DMS 273 (cell line): ENCODE data around the gene TH.

ENCODE experiments used
- DNase-seq: peaks from one replicate; lab custom pipeline; 2025; ENCODE audit not compliant: unreplicated experiment; lab: John Stamatoyannopoulos, UW

The TH gene

DNA sequence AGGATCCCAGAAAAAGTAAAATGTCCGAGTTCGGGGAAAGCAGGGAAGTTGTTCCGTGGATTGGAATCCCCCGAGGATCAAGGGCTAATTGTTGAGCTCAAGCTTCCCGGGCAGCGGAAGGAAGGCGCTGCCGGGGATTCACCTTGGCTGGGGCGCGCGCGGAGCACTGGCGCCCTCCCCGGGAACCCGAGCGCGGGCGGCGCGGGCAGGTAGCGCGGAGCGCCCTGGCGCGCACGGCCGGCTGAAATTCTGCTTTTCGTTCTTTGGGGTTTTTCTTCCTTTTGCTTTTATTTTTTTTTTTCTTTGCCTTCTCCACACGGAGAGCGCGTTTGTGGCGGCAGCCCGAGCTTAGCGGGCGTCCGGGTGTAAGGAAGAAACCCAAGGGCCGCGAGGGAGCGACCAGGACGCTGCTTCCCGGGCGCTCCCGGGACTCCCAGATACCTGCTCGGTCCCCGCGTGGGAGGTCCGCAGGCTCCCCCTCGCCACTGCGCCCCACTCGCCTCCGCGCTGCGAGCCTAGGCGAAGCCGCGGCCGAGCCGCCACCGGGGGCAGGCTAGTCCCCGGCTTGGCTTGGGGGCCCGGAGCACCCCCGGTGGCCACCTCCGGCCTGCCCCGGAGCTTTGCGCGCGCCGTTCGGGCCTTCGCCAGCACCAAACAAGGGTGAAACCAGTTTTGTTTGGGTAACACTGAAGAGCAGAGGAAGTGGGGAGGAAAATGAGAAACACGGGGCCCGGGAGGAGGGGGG, 27.6 kb downstream of the TH start:
- peak; percentile 18 for DNase-seq

DNA sequence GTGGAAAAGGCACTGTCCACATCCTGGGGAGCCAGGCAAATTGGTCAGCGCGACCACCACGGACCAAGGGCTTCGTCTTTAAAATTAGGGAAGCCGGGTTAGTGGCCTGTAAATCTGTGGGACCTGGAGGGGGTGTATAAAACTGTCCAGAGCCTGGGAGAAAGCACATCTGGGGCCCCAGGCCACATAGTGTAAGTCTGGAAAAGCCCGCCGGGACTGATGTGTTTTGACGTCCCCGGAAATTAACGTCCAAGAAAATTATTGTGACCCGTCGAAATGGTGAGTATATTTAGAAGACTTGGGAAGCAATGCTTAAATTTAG, 28.2 kb downstream of the TH start:
- no peak for DNase-seq

- DNase-seq, result no peak
Measured at GRCh38 chr11:2142762-2143202, 28.8 kb downstream of the TH start.

GRCh38 chr11:2142300-2142759, 29.3 kb downstream of the TH start:
- no peak for DNase-seq

DNA sequence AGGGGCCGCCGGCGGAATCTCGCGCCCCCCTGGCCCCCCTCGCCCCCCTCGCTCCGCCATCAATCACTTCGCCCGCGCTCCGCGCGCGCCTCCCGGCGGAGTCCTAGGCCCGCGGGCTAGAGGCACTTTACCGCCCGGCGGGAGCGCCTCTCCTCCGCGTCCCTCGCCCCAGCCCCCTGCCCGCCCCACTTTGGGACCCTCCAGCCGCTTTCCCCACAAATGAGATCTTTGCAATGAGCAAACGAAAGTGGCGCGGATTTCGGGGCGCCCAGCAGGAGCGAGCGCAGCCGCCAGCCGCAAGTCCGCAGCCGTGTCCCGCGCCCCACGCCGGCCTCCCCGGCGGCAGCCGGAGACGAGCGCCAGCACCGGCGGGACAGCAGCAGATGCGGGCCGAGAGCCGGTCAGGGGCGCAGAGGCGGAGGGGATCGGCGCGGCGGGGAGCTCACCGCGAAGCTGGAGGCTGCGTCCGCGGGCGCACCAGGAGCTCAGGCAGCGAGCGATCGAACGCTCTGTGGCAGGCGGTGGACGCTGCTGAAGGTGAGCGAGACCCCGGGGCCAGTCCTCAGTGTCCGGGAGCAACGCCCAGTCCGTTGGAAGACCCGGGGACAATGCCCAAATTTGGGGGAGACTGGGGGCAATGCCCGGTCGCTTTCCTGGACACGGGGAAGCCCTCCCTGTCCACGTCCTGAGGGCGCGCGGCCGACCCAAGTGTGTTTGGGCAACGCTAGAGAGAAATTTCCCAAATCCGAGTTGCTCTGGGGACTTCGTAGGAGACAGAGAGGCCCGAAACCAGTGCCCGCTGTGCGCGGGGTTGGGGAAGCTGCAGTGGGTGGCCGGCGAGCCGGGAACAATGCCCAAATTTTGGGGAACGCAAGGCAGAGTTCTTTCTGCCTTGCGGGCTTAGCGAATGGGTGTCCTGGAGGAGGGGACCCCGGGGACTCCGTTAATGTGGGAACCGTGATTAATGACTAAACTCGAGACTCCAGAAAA, 30.9 kb downstream of the TH start:
- DNase-seq, result no peak

GRCh38 chr11:2139621-2140337, 31.8 kb downstream of the TH start:
- DNase-seq, result peak; percentile 31

DNA sequence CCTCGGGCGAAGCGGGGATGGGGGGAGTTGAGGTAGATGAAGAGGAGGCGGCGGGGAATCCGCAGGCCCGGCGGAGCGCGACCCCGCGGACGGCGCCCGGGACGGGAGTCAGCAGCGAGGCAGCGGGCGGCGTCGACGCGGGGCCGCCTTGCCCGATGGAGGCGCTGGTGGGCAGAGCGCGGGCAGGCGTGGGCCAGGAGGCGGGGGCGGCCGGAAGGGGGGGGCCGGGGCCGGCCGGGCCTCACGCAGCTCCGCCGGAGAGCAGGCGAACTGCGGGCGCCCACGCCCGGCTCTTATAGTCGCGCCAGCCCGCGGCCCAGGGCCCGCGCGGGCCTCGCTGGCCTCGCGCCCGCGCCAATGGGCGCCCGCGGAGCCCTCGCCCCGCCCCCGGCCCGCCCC, 32.5 kb downstream of the TH start, which contains the start of gene IGF2:
TSS of gene IGF2 (minus strand) at position 267 of the 399 bp plus-strand sequence. CDS start 3,866 bp downstream, outside the sequence.
- DNase-seq, result peak; percentile 40

DNA sequence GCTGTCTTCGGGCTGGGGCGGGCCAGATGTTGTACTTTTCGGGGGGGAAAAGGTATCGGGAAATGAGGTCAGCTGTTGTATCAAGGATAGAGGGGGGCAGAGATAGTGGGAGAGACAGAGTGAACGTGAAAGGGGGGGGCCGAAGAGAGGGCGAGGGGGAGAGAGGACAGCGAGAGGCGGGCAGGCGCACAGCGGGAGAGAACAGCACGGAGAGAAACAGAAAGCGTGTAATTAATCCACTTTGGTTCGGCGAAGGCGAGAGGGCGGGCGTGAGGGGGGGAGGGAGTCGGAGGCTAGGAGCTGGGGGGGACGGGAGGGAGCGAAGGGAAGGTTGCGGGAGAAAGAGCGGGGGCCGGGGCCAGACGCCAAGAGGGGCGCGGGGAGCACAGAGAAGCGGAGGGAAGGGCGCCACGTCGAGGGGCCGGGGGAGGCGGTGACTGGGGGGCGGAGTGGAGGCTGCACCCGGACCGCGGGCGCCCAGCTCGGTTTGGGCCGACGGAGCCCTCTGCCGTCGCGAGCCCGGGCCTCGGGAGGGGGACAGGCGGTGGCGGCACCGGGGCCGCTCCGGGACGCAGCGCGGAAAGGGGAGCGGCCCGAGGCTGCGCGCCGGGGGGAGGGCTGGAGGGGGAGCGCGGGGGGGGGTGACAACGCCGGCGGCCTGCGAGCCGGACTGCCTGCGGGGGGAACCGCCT, 33.0 kb downstream of the TH start:
- no peak for DNase-seq

DNA sequence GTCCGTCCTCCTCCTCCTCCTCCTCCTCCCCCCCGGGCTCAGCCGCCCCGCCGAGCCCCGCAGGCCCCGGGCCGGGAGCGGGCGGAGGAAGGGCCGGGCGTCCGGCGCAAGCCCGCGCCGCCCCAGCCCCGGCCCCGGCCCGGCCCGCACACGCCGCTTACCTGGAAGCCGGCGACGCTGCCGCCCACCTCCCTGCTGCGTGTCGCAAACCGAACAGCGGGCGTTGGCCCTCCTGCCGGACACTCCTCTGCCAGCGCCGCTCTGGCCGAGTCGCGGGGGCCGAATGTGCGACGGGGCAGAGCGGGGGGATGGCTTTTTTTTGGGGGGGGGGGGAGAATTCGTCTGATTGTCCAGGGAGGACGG, 33.6 kb downstream of the TH start:
- DNase-seq, result no peak

- peak; percentile 25 for DNase-seq
Measured at GRCh38 chr11:2137202-2138067, 34.2 kb downstream of the TH start.

DNA sequence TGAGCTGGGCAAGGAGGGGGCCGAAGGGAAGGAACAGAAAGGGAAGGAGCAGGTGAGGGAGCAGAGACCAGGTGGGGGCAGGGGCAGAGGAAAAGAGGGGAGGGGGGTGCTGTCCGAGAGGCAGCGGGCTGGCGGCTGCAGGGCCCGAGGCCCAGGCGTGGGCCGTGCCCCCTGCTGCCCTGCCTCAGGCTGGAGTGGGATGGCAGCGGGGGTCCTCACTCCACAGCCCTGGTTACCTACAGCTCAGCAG, 34.7 kb downstream of the TH start:
- DNase-seq, result no peak

DNA sequence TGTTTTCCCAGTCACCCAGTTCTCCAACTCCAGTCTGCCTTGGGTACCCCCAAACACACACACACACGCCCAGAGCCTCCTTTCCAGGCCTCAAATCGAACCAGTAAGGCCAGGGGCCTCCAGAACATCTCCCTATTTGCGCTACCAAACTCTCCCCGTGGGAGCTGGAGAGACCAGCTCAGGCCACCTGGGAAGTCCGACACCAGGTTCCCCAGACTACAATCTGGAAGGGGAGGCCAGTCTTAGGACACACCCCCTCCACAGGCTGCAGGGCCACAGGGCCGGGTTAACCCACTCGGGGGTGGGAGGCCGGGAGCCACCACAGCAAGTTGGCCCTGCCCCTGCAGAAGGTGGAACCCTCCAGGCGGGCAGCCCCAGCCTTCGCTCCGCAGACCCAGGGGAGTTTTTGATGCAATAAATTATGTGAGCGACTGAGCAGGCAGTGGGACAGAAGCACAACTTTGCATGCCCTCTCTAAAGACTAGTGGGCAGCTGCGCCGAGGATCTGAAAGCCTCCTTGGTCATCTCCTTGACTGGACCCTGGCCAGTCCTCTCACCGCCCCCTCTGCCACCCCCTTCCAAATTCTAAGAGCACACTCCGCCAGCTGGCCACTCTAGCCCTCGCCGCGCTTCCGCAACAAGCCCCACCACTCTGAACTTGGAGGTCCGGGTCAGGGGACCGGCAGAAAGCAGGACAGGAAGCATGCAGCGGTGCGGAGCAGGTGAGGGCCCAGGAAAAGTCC, 35.2 kb downstream of the TH start:
- DNase-seq, result no peak

DNA sequence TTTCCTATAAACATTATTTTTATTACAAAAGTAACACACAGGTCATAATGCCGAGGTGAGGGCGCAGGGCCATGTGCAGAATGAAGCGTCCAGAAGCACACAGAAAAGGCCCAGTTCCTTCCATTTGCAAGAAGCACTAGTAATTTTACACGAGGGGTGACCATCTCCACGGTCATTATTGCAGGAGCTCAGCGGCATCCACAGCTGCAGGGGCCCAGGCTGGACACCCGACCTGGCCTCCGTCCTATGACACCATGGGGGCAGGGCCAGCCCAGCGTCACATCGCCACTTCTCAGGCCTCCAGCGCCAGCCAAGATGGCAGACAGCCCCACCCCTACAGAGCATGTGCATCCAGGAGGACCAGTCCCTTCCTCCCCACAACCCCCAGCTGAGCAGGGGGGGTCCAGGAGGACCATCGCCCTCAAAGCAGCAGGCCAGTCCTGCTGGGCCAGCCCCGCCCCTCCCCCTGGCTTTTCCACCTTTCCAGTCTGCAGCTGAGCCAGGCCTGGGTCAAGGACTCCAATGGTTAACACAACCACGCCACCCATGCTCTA, 35.9 kb downstream of the TH start:
- no peak for DNase-seq

GRCh38 chr11:2135018-2135569, 36.5 kb downstream of the TH start:
- DNase-seq, result no peak

DNA sequence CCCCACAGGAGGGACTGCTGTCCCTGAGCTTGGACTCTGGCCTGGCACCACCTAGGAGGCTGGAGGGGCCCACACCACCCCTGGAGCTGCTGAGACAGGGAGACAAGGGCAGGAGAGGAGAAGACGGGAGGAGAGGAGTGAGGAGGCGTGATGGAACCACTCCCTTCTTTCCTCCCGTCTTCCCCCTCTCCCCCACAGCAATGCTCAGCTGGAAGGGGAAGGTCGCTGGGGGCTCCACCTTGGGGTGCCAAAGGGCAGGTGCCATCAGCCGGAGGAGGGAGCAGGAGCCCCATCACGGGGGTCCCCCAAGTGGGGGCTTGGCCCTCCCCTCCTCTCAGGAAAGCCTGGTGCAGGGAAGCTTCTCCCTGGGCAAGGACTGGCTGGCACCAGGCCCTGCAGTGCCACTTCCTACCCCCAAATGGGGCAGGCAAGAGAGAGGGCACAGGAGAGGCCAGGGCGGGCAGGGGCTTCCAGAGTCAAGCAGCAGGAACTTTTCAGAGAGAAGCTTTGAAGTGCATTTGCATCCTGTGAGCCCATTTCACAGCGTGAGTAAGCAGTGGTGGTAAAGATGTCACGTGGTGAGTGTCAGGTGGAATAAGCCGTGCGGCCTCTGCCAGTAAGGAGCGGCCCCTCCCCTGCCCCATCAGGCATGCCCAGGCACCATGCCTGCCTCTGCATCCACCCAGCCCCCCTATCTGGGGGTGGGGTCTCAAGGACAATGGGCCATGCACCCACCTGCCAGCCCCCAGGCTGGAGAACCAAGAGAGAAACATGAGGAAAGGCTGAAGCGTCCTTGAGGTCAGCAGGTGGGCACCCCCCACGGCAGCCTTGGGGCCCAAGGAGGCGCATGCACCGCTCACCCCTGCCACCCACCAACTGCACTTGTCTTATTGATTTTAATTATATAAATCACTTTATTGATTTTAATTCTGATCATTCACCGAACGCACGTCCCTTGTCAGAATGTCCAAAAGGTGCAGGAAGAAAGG, 37.3 kb downstream of the TH start:
- no peak for DNase-seq

DNA sequence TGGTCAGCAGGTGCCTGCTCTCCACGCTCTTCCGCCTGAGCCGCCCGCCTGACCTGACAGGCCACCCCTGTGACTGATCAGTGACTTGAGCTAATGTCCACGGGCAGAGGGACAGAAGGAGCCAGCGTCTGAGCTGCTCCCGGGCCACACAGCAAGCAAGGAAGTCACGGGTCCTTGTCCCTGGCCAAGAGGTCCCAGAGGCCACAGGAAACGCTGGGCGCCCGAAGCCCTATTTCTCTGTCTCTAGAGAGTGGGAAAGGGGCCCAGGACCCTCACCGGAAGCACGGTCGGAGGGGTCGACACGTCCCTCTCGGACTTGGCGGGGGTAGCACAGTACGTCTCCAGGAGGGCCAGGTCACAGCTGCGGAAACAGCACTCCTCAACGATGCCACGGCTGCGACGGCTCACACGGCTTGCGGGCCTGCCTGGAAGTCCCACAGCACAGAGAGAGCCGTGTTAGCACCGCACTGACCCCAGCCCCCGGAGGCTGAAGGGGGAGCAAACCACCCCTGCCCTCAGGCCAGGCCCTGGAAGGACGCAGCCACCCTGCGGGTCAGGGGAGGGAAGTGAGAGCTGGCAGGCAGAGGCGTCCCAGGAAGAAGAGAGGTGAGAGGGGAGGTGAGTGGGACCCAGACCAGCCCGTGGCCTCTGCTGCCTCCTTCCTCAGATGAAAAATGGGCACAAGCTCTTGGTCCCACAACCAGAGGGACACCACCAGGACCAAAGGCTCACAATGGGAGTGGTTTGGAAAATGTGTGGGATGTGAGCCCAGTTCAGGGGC, 38.2 kb downstream of the TH start:
- DNase-seq, result no peak

GRCh38 chr11:2132874-2133240, 38.8 kb downstream of the TH start:
- no peak for DNase-seq
